MM.1S (cell line): Measurements from ENCODE around the gene IRF1.

Experiments
- EZH2 ChIP-seq: fragments of 300-600 bp; sonication (generic); optimal IDR thresholded peaks from 2 replicates; pipeline ENCODE3; 2017; ENCODE audit warnings: low read depth, mild to moderate bottlenecking, antibody characterized with exemption, low read length, mixed read lengths
- EZH2phosphoT487 ChIP-seq: fragments of 300-600 bp; sonication (generic); IDR thresholded peaks from 2 replicates; pipeline ENCODE4 v1.6.1; 2018; ENCODE audit warnings: antibody characterized with exemption, low read length
- TF ChIP-seq, protein P1 (sequence below): fragments of 300-600 bp; sonication (generic); IDR thresholded peaks from 2 replicates; pipeline ENCODE4 v1.5.1; 2016; ENCODE audit warnings: antibody characterized with exemption, low read length, mixed read lengths

DNA sequence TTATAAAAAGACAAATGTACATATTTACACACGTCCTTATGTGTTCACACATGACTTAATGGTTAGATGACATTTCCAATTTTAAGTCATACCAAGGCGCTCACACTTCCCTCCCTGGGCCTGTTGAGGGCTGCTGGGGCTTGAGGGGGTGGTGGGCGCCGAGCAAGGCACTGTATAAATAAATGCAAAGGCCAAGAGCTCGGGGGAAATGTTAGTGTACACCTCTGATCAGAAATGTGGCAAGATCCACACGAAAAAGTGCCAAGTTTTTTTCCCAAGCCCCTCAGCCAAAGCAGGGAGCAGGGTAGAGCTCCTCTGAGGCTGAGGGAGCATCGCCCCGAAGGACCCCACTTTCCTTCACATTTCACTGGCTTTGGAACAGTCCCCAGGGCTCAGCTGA lies 7.5 kb downstream of the IRF1 start:
- TF ChIP-seq, protein P1, sequence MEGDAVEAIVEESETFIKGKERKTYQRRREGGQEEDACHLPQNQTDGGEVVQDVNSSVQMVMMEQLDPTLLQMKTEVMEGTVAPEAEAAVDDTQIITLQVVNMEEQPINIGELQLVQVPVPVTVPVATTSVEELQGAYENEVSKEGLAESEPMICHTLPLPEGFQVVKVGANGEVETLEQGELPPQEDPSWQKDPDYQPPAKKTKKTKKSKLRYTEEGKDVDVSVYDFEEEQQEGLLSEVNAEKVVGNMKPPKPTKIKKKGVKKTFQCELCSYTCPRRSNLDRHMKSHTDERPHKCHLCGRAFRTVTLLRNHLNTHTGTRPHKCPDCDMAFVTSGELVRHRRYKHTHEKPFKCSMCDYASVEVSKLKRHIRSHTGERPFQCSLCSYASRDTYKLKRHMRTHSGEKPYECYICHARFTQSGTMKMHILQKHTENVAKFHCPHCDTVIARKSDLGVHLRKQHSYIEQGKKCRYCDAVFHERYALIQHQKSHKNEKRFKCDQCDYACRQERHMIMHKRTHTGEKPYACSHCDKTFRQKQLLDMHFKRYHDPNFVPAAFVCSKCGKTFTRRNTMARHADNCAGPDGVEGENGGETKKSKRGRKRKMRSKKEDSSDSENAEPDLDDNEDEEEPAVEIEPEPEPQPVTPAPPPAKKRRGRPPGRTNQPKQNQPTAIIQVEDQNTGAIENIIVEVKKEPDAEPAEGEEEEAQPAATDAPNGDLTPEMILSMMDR: no peak
- TF ChIP-seq EZH2: no peak
- no peak for TF ChIP-seq EZH2phosphoT487
